ENCODE results near the gene MRC2.

Gene MRC2

DNA sequence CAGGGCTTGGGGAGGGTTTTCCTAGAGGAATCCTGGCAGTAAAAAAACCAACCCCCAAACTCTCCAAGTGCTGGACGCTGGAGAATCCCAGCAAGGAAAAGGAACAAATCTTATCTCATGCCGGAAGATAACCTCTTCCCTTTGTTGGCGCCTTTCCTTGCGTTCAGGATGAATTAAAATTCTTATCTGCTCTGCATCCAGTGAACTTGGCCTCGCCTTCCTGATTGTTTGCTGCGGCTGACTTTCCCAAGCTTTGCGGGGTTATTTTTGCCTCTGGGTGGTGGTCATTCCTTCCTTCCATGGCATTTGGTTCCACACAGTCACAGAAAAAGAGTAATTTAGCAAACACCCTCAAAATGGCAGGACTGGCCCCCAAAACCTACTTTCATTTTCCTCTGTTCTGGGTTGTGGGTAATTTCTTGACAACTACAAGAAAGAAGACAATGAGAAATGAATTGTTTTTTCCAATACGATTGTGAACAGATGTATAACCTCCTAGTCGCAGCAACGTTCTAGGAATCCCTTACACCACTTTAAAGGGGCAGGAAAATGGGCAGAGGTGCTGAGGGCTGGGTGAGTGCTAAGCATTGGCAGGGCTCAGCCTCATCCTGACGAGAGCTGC is 77.8 kb downstream of the MRC2 start:
- DNase-seq, result no peak

DNA sequence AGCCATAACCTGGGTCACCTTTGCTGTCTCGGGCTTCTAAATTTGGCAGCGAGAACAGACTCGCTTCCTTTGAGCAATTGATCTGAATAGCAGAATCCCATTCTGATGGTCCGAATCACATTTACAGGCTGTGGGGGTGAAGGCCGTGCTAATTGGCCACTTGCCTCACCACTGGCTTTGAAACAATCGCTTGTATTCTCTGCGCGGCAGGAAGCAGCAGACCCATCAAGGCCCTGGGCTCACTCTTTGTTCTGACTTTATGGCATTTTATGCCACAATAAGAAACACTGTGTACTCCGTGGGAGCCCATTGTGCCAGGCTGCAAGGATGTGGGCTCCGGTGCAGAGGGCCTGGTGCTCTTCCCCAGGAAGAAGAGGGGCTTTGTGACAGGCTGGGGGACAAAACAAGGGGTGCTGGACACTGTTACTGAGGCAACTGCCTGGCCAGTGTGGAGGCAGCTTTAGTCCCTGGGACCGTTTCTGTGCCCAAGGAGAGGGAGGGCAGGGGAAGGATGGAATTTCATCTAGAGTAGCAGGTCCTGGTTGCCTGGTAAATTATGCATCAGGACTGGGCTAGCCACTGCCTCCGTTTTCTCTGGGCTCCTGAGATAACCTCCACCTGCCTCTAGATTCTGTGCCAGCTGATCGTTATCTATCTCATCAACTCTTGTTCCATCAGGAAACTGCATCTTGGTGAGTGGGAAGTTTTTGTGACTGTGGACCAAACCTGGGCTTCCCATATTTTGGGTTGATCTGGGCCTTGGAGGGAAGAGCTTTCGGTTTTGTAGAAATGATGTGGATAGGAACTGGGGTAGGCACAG is 78.5 kb downstream of the MRC2 start:
- no peak for DNase-seq

DNA sequence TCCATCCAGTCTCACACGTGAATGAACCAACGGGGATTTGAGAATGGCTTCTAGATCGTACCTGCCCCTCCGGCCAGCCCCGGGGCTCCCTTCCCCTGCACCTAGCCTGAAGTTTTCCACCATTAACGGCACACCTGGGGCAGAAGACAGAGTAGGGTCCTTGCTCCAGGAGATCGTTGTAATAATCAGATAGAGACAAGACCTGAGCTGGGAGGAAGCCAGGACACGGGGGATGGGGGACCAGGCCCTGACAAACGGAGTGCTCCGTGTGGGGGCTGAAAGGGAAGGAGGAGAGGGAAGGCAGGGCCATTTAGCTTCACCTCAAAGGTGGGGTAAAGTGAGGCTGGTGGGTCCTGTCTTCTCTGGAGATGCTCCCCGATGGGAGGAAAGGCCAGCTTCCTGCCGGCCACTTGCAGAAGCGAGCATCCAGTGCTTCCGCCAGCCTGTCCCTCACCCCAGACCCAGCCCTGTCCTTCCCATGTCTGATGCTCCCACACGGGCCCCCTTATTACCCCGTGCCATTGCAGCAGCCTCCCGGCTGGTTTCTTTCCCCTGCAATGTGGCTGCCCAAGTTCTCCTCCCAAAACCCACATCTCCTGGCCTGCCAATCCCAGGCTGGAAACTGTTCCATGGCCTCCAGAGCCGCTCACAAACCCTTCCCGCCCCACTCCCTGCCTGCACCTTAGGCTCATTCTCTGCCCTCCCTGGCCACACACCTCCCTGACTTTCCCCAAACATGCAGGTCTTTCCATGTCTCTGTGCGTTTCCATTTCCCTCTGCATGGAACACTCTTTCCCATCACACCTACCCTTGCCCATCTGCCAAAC is 79.3 kb downstream of the MRC2 start:
- DNase-seq, result no peak

DNA sequence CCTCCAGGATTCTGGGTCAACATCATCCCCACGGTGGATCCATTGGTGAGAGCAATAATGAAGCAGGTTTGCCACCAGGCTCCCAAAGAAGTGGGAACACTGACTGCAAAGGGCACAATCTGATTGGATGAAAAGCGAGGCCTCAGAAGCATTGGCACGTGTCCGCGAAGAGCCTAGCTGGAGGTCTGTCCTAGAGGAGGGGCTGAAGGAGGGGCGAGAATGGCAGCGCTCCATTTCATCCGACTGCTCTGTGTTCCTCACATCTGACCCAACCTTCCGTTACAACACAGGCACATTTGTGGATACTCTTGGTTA is 79.9 kb downstream of the MRC2 start:
- no peak for DNase-seq

DNA sequence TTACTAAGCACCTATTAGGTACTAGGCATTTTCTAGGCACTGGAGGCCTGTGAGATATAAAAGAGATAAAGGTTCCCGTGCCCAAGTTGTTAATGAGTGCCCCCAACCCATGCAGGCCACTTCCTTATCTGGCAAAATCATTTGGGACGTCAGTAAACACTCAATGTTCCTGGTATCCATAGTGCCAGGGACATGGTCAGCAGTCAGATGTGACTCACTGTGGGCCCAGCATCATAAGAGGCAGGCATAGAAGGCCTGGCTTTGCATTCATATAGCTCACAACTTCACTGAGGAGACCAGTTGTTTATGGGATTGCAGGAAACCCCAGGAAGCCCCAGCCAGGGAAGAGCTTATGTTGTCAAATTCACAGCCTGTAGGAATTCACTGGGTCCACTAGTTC is 81.1 kb downstream of the MRC2 start:
- DNase-seq, result no peak

DNA sequence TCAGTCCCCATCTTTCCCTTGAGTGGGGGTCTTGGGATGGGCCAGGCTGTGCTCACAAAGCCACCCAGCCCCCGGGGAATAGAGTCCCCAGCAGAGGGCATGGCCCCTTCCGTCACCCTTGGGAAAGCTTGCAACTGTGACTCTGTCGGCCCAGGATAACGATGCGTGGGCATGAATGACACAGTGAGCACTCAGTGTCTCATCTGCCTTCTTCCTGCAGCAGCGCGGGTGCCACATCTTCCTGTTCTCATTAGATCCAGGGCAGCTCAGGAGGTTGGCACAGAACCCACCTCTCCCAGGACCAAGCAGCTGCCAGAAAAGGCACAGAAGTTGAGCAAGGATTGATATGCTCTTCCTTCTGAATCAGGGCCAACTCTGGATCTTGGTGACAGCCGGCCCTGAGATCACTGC is 84.7 kb downstream of the MRC2 start:
- no peak for DNase-seq

DNA sequence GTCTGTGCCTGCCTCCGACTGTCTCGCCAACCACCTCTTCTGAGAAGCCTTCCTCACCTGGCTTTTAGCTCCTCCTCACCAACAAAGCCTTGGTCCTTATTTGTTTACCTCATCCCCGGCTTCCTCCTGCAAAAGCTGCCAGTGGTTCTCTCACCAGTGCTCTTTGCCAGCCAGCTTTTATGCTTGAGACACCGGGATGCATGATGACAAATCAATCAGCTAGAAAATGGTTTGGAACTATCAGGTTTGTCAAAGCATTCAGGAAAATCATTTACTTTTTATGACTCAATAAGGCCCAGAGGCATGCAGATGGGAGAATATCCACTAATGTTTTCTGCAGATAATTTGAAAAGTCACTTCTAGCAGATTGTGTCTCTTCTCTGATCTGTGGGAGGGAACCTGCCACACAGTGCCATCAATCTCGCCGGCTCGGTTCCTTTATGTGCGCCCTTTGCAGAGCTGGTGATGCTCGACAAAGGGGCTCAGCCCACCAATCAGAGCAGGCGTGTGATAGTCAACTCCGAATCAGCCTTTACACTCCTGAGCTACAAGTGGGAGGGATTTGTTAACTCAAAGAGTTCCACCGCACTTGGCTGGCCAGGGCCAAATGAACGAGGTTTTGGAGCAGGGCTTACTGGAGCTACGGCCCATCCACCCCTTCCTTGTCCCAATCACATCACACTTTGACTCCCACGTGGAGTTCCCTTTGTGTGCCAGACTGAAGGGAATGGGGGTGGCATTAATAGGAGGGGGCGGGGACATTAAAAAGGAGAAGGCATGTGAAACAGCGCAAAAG is 85.8 kb downstream of the MRC2 start:
- no peak for DNase-seq

DNA sequence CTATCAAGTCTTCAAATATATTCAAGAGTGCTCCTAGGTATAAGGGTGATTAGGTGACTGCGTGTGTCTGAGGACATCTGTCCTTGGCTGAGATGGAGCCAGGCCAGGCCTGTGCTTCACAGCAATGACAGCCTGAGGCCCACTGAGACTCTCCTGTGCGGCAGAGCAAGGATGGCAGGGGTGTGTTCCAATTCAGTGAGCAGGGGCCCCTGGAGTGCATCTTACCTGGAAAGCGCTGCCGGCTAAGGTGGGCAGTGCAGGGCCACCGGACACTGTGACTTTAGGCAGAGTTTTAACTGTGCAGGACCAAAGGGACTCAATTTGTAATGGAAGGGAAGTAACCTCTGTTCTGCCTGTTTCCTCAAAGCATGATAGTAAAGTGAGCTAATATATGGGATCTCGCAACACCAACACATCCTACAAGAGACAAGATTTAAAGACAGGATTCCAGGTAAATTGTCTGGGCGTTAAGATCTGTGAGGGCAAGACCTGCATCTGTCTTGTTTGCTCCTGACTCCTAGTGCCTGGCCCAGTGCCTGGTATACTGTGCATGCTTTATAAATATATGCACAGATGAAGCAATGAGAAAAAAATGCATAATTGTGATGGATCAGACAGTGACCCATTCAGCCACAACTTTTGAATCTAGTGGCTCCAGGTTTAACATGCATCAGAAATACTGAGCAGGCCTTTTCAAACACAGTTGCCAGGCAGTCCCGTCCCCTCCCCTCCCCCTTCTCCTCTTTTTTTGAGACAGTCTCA is 86.7 kb downstream of the MRC2 start:
- no peak for DNase-seq

DNA sequence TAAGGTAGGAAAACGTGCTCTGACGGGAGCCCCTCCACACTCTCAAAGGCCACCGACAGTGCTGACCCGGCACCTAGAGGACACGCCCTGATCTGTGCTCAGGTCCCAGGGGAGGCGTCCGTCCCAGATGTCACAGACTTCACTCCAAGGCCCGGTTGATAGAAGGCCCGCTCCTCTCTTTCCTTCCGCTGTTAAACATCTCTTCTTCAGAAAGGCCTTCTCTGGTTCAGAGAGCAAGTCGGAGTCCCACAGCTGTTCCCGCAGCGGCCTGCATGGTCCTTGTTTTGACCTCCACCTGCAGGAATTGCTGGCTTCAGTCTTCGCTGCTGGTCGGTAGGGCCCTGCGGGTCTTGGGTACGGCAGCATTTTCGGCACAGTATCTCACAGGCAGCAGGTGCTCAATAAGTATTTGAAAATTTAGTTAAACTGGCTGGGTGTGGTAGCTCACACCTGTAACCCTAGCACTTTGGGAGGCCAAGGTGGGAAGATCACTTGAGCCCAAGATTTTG is 88.5 kb downstream of the MRC2 start:
- no peak for DNase-seq

DNA sequence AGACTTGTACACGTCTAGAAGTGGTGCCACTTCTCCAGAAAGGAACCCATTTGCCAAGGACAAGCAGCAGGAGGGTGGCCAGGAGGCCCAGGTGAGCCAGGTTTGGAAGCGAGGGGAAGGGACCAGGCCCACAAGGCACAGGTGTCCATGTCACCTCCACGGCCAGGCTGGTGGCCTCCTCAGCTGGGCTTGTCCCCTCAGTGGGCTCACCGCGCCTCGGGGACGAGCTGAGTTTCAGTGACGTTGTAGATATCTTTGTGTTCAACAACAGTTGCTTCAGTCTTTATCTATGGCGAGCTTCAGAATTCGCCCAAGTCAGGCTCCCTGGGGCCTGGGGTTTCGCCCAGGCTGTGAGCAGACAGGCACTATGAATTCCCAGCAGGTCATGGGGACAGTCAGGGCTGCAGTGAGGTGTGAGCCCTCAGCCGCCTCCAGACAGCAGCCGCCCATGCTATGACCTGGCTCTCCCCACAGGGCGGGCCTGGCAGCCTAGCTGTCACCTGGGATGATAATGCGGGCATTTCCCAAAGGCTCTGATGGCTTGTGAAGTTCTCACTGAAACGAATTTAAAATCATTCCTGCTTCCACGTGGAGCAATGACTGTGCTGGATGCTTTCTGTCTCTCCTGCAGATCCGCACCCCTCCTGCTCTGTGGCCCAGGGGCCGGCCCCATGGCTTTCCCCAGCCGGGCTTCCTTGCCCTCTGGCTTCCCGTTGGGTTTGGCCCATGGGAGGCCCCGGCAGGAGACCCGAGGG is 89.5 kb downstream of the MRC2 start:
- DNase-seq, result no peak

DNA sequence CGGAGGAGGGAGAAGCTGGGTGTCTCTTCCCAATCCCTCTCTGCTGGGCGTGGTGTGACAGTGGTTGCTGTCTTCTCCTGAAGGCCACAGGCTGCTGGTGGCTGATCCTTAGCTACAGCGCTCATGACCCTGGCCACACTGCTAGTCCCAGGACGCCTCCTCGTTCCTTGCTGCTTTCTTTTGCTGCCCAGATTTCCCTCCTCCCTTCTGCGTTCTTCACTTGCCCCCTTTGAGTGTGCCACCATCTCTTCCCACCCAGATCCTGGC is 90.1 kb downstream of the MRC2 start:
- no peak for DNase-seq

DNA sequence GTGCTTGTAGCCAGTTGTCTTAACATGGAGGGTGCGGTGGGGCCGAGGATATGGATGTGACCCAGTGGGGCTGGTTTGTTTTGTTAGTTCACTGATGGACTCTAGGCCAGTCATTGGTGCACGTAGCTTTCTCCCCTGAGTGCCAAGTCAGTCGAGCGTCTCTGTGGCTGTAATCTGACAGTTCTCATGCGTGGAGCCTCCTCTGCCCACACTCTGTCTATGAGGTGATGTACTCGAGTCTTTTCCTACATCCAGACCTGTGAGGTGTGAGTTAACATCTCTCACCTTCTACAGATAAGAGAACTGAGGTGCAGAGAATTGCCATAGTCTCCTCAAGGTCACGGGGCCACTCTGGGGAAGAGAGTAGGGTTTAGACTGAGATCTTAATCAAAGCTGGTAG is 90.4 kb downstream of the MRC2 start:
- no peak for DNase-seq

DNA sequence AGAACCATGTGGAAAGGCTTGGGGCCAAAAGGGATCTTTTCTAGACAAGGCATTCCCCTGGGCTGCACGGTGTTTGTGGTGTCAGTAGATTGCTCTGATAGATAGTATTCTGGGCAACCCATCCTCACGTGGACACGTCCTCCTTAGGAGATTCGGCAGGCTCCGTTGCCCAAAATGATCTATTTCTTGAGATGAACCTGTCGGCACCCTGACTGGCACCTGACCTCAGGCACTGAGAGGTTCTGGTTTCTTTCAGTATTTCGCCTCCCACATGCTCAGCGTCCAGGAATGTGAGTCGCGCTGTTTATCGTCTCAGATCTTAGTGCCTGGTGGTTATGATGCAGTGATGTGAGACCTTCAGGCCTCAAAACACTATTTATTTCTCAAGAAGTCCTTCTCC is 91.0 kb downstream of the MRC2 start:
- DNase-seq, result no peak

DNA sequence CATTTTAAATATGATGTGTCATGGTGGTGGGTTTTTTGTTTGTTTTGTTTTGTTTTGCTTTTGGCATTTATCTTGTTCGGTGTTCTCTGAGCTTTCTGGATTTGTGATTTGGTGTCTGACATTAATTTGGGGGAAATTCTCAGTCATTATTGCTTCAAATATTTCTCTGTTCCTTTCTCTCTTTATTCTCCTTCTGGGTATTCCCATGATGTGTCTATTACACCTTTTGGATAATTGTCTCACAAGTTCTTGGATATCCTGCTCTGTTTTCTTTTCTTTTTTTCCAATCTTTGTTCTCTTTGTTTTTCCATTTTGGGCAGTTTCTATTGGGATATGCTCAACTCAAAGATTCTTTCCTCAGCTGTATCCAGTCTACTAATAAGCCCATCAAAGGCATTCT is 92.1 kb downstream of the MRC2 start:
- no peak for DNase-seq

DNA sequence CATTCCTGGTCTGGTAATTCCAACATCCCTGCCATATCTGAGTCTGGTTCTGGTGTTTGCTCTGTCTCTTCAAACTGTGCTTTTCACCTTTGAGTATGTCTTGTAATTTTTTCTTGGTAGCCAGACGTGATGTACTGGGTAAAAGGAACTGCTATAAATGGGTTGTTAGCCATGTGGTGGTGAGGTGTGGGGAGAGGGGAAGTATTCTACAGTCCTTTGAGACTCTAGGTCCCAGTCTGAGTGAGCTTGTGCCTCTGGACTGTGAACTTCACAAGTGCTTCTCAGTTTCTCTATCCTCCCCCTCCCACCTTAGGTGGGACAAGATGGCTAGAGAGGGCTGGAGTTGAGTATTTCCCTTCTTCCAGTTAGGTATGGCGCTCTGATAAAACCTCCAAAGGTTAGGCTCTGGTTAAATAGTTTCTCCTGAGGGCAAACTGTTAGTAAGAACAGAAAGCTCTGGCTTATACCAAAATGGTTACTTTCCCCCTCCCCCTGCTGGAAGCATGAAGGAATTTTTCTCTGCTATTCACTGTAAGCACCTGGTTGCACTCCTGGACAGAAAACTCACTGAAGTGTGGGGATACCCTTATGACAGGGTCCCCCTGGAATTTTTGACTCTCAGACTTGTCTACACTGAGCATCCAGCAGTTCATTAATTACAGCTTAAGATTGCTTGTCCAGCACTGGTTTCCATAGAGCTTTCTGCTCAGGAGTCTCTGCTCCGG is 92.8 kb downstream of the MRC2 start:
- DNase-seq, result no peak

DNA sequence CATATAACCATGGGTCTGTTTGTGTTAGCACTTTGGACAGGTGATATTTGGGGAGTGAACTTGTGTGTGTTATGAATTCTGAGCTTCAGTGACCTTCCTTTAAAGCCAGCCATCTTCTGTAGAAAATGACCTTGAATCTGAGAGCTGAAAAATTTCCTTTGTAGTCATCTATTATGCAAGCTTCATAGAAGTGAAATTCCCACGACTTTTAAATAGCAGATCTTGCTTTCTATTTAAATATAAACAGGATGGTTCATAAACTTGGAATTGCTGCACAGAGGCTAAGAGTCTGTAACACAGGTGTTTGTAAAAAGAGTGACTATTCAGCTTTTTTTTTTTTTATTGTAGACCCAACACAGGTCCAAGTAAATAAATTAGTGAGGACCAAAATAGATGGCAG is 95.2 kb downstream of the MRC2 start:
- DNase-seq, result no peak

DNA sequence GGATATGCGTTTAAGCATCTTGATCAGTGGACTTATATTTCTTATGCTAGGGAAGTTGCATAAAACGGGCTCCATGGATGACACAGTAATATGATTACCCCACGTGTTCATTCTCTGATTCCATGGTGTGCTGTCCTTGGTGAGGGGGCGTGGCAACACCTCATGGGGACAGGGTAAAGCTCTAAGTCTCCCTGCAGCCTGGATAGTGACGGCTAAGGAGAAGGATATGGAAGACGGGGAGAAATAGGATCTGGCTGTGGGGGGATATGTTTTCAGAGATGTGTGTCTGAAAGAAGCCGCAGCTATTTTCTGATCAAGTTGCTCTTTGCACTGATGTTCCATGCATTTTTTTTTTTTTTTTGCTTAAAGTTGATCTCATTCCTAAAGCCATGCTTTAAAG is 96.4 kb downstream of the MRC2 start:
- no peak for DNase-seq

DNA sequence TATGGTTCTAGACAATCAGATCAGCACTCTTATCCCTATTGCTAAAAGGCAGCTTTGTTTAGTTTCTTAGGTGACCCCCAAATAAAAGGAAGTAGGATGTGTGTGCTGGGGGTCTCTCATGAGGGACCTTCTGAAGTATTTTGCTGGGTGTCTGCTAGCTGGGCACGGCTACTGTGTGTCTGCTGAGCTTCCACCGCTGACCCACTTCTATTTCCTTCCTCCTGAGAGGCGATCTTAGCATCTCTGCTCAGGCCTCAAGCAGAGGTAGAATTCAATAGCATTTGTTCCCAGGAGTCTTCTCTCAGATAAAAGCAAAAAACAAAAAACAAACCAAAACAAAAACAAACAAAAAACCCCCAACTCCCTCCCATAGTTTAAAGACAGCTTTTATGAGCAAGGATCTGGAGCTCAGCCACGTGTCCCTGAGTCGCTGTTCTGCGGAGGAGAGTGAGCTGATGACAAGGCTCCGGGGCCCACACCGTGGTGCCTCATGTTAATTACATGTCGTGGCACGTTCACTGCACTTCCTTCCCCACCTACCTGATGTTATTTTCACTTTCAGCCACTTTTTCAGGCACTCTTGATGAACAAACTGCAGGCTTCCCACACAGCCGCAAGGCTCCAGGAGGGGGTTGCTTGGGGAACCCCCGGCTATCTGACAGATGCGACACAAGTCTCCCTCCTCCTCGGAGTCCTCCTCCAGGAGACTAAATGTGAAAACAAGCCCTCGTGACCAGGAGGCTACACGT is 97.1 kb downstream of the MRC2 start:
- DNase-seq, result no peak

DNA sequence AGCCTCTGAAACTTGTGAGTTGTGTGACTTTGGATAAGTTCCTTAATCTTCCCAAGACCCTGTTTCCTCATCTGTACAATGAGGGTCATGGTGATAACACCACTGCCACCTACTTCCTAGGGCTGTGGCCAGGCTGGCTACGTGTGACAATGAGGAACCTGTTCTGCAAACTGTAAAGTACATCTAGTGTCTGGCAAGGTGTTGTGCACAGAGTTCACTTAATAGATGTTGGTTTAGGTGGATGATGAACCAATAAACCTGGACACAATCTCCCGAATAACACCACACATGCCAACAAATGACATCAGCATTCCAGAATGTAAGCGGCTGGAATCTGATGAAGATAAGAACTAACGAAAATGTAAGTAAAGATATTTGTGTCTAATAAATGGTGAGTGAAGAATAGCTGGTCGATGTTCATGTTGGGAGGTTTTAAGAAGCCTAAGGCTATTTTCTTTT is 98.3 kb downstream of the MRC2 start:
- no peak for DNase-seq
